ENCODE measurements around the gene DYNLRB1. TPM values are rescaled to one million over a fixed set of nuclear protein-coding genes. Genes with fewer than 3 reads are reported as not detected.

Gene DYNLRB1
- total and polyA plus RNA-seq, 11 donors = 129 to 405 (median 147) TPM

- Histone ChIP-seq H3K4me1 (peaks cover 0 to 33% (median 16%) of the 10 kb centered on the region in 12 donors), H3K9me3 (no peaks in the 10 kb centered on the region), H3K4me3 (no peak overlapping the region), H3K36me3 (peaks cover 0 to 59% (median 13%) of the 10 kb centered on the region in 9 donors), H3K27me3 (no peaks in the 10 kb centered on the region), H3K27ac (no peak overlapping the region)
- no peak for TF ChIP-seq CTCF (IDR thresholded peaks at IDR 0.05)
- TF ChIP-seq POLR2A (IDR thresholded peaks at IDR 0.05) = no peak
- intact Hi-C loops (cut with DNase I) = loop anchor here in 4 of 10 donors (10.0 kb wide), 2 partner anchors 120 to 170 kb away; partner anchors contain the start of gene TP53INP2 (in 3 of the 4)
- 97 to 100% (median 97%) methylated on average over 5 of the region's 5 CpGs for WGBS, 4 donors
- no peak for ATAC-seq
- no peak for DNase-seq
Observed at GRCh38 chr20:34585019-34585418, 68.8 kb downstream of the DYNLRB1 start.

- Histone ChIP-seq H3K4me1 (peaks cover 0 to 23% (median 13%) of the 10 kb centered on the region in 12 donors), H3K36me3 (peaks cover 0 to 45% (median 13%) of the 10 kb centered on the region in 9 donors), H3K9me3 (no peaks in the 10 kb centered on the region), H3K27me3 (no peaks in the 10 kb centered on the region), H3K27ac (no peak overlapping the region), H3K4me3 (no peak overlapping the region)
- DNase-seq = no peak
- TF ChIP-seq CTCF (IDR thresholded peaks at IDR 0.05) (no peak), POLR2A (IDR thresholded peaks at IDR 0.05) (no peak)
- 78 to 90% (median 86%) methylated on average over 9 of the region's 9 CpGs for WGBS, 4 donors
- intact Hi-C loops (cut with DNase I) = loop anchor here in 4 of 10 donors (10.0 kb wide), 2 partner anchors 118 to 168 kb away; partner anchors contain the start of gene TP53INP2 (in 3 of the 4)
- no peak for ATAC-seq
Observed at GRCh38 chr20:34586488-34587163, 70.4 kb downstream of the DYNLRB1 start.

Other genes with a start within 250 kb of the DYNLRB1 start
- 100 to 1,000 TPM in 1 of 9 donors, 10 to 100 TPM in 8; 48.3 to 132 (median 57.2) TPM for gene AHCY, start 213.1 kb upstream of the DYNLRB1 start, total RNA-seq
- 10 to 100 TPM; 64.4 to 98.4 TPM for gene AHCY, start 213.1 kb upstream of the DYNLRB1 start, polyA plus RNA-seq
- 10 to 100 TPM; 36.4 to 49.0 (median 40.3) TPM for gene ITCH, start 153.1 kb upstream of the DYNLRB1 start, total RNA-seq
- gene ITCH, start 153.1 kb upstream of the DYNLRB1 start, polyA plus RNA-seq = 10 to 100 TPM in 1 of 2 donors, 1 to 10 TPM in 1; 6.0 to 21.8 TPM
- gene MAP1LC3A, start 42.3 kb downstream of the DYNLRB1 start, total RNA-seq = 100 to 1,000 TPM in 3 of 9 donors, 10 to 100 TPM in 6; 54.0 to 212 (median 88.6) TPM
- 100 to 1,000 TPM in 1 of 2 donors, 10 to 100 TPM in 1; 42.8 to 145 TPM for gene MAP1LC3A, start 42.3 kb downstream of the DYNLRB1 start, polyA plus RNA-seq
- gene PIGU, start 160.7 kb downstream of the DYNLRB1 start, total RNA-seq = 10 to 100 TPM; 10.8 to 20.8 (median 15.0) TPM
- 10 to 100 TPM; 21.0 to 24.8 TPM for gene PIGU, start 160.7 kb downstream of the DYNLRB1 start, polyA plus RNA-seq
- gene TP53INP2, start 187.9 kb downstream of the DYNLRB1 start, total RNA-seq = 100 to 1,000 TPM in 5 of 9 donors, 10 to 100 TPM in 4; 70.4 to 176 (median 111) TPM
- gene TP53INP2, start 187.9 kb downstream of the DYNLRB1 start, polyA plus RNA-seq = 10 to 100 TPM; 54.6 to 93.7 TPM